Stimulated activated CD8-positive, alpha-beta memory T cell treated with anti-CD3 and anti-CD28 coated beads, Interleukin-15, amount 100 ng/mL, for 48 hours (primary cell): ENCODE measurements around the gene MAMDC4.
"Not testable (repeated sequence)": the region's sequence is repeated elsewhere in the genome, so short reads cannot be mapped to it uniquely, and the experiment has no call there.

Experiments
- DNase-seq, 2 donors: peaks; one replicate each; pipeline ENCODE4 v3.0.0-alpha.2; 2020; ENCODE audit warnings: low read depth in 2 of 2

MAMDC4 gene

DNA sequence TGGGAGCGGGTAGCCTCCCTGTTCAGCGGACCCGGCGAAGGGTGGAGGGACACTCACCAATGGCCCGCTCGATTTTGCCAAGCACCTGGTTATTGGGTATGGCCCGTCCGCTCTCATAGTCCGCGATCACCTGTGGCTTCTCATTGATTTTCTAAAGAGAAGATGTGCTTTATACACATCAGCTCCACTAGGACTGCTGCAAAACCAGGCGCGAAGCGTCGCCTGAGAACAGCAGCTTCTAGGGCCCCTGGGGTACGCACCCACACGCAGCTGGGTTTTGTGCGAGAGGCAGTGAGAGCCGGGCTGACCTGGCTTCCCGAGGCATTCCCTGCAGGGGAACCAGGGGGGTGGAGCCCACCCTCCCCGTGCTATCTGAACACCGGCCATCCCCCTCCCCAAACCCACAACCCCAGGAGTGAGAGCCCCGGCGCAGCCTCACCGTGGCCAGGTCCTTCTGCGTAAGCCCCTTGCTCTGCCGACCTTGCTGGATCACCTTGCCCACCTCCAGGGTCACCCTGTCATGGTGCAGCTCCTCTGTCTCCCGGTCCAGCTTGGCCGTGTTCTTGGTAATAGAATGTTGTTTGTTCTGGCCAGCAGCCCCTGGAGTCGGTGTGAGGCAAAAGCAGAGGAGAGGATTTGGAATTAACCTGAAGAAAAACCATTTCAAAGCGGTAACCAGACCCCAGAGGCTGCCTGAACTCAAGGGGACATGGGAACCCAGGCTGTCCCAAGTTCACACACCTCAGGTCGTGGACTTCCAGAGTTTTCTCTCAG, 10.9 kb downstream of the MAMDC4 start:
- DNase-seq = no peak

DNA sequence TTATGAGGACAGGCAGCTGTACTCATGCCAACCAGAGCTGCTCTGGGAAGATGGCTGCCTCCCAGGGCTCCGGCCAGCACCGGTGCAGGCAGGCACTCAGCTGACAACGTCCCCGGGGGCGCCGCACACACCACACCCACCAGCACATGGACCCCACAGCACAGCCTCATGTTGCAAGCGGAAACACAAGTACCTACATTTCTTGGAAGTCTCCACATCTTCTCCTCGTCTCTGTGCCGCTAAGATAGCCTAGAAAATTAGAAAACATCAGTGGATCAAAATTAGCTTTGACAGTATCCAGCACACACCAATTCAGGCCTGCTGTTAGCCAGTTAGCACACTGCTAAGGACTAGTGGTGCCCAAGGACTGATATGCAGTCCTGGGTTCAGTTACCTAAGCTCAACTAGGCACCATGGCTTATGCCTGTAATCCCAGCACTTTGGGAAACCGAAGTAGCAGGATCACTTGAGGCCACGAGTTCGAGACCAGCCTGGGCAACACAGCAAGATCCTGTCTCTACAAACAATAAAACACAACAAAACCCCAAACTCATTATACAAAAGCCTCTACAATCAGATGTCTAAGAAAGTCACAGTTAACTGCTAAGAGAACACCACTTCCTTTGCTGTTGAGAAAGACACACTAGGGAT, 11.6 kb downstream of the MAMDC4 start:
- DNase-seq = no peak

DNA sequence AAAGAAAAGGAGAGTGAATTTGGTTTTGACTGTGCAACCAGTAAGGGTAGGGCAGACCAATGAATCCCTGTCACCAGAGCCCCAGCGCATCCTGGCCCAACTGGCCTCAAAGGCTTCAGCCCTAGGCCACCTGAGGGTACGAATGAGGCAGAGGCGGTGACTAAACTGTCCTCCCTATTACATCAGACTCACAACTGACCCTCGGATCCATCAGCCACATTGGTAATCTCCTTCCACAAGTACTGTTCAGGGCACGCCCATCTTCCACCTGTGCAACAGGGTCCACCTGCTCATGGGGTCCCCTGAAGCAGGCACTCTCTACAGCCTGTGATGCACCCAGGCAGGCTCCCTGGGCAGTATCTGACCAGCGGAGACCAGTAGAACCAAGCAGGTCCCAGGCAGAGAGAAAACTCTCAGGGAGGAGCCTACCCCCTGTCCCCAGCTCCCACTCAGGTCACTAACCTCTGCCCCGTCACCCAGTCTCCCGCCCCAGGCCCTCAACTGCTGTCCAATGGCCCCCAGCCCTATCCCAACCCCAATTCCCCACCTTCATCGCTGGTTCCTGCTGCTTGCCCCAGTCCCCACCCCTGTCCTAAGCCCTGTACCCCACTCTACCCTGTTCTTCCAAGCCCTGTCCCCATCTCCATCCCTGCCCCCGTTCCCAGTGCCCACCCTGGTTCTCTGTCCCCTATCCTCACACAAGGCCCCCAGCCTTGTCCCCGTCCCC, 13.1 kb downstream of the MAMDC4 start:
- DNase-seq = no peak

DNA sequence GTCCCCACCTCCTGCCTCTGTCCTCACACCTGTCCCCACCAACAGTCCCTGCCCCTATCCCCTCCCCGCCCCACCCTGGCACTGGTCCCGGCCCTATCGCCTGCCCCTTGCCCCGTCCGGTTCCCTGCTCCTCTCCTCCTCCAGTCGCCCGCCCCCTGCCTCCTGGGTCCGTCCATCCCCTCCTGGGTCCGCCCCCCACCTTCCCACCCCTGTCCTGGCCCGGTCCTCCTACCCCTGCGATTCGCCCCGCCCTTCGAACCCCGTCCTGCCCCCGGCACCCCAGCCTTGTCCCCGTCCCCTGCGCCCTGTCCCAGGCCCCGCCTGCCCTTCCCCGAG, 13.6 kb downstream of the MAMDC4 start:
- no peak for DNase-seq

DNA sequence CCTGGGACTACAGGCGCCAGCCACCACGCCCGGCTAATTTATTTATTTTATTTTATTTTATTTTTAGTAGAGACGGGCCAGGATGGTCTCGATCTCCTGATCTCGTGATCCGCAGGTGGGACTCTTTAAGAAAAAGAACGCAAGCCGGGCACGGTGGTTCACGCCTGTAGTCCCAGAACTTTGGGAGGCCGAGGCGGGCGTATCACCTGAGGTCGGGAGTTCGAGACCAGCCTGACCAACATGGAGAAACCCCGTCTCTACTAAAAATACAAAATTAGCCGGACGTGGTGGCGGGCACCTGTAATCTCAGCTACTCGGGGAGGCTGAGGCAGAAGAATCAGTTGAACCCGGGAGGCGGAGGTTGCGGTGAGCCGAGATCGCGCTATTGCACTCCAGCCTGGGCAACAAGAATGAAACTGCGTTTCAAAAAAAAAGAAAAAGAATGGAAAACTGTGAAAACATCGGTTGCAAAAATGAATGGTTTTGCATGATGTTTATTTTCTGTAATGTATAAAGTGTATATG, 14.8 kb downstream of the MAMDC4 start:
- DNase-seq = not testable (repeated sequence)

DNA sequence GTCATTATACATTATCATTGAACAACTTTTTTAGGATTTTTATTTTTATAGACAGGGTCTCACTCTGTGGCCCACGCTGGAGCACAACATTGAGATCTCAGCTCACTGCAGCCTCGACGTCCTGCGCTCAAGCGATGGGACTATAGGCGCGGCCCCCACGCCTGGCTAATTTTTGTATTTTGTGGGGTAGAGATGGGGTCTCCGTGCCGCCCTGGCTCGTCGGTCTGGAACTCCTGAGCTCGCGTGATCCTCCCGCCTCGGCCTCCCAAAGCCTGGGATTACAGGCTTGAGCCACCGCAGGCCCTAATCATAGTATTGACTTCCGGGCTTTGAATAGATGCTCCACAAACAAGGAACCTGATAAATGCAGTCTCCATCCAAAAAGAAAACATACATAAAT, 15.3 kb downstream of the MAMDC4 start:
- DNase-seq = no peak

DNA sequence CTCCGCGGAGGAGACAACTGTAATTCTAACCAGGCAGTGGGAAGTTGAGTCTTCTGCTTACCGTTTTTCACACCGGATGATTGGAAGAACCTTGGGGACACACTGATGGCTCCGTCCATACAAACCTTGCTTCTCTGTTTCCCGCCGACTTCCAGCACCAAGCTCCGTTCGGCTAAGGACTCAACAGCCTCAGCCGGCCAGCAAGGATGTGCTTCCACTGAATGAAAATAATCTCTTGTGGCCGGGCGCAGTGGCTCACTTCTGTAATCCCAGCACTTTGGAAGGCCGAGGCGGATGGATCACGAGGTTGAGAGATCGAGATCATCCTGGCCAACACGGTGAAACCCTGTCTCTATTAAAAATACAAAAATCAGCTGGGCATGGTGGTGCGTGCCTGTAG, 15.8 kb downstream of the MAMDC4 start:
- no peak for DNase-seq

DNA sequence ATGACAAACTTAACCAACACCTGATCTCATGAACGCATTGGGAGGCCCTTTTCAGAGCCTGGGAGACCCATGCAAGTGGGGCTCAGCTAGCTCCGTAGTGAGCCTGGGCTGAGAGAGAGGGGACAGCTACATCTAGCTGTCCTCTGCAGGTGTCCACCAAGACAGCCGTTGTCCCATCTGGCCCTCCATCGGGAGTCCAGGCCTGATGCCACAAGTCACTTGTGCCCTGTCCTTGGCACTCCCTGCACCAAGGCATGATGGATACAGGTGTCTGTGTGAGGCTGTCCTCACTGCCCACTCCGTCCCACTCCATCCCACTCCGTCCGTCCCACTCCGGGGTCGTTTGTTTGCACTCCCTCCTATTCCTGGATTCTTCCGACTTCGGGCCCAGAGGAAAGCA, 16.5 kb downstream of the MAMDC4 start:
- DNase-seq = no peak

DNA sequence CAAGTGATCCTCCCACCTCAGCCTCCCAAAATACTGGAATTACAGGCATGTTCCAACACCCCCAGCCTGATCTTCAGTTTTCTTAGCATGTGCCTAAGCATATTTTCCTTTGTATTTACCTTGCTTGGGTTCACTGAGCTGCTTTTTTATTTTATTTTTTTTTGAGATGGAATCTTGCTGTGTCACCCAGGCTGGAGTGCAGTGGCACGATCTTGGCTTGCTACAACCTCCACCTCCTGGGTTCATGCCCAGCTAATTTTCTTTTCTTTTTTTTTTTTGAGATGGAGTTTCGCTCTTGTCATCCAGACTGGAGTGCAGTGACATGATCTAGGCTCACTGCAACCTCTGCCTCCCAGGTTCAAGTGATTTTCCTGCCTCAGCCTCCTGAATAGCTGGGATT, 17.5 kb downstream of the MAMDC4 start:
- DNase-seq = not testable (repeated sequence)

DNA sequence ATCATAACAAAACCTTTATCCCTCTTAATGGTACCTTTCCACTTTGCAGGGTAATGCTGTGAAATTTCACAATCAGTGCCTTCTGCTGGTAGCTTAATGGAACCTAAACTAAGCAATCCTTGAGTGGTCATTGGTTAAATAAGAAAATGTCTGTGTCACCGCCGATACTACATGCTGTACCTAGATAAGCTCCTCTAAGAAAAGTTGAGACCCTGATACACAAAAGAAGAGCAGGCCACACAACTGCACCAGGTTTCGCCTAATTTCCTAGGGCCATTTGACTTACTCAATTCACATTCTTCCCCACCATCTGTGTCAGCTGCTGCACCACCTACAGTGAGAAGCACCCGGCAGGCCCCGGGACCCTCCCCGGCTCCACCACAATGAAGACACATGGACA, 23.0 kb downstream of the MAMDC4 start:
- DNase-seq = no peak

DNA sequence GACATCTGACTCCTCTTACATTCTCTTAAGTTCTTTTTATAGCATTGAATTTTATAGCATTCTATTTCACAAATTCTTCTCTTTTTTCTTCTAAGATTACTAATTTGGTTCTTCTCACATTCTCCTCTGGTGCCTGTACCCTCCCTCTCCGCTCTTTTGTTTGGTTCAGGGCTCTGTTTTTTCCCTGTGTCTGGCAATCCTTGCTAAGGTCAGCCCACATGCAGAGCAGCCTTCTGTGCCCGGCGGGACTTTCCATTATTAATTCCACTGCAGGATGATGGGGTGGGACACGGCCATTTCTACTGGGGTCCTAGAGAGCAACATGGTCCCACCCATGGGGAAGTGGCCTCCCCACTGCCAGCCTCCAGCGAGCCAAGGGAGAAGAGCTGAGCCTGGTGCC, 24.3 kb downstream of the MAMDC4 start:
- no peak for DNase-seq

DNA sequence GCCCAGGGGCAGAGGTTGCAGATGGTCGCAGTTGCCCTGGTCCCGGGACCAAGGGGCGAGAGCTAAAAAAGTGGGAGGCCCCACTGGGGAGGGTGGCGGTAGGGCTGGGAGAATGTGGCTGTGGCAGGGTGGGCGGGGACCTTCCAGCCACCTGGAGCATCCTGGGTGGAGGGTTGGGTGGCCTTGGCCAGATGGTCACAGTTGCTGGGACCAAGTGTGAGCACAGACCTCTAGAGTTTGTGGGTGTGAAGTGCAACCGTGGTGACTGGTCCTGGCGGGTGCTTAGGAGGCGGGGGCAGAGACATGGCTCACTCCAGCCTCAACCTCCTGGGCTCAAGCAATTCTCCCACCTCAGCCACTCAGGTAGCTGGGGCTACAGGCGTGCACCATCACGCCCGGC, 28.5 kb downstream of the MAMDC4 start:
- no peak for DNase-seq

DNA sequence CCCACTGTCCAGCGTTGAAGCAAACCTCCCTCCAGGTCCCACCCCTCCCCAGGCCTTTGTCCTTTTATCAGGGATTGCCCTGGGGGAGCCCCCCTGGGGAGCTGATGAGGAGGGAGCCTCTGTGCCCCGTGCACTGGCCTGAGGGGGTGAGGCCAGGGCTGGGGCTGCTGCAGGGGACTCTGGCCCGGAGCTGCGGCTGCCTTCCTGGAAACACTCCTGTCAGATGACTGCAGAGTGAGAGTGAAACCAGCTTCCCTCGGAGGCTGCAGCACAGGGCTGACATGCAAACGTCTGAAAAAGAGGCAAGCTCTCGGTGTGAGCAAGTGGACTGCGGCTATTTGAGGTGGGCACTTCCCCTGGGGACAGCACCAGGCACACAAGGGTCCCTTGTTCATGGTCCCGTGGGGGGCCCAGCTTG, 29.6 kb downstream of the MAMDC4 start:
- DNase-seq = peak; percentile 63 to 69

DNA sequence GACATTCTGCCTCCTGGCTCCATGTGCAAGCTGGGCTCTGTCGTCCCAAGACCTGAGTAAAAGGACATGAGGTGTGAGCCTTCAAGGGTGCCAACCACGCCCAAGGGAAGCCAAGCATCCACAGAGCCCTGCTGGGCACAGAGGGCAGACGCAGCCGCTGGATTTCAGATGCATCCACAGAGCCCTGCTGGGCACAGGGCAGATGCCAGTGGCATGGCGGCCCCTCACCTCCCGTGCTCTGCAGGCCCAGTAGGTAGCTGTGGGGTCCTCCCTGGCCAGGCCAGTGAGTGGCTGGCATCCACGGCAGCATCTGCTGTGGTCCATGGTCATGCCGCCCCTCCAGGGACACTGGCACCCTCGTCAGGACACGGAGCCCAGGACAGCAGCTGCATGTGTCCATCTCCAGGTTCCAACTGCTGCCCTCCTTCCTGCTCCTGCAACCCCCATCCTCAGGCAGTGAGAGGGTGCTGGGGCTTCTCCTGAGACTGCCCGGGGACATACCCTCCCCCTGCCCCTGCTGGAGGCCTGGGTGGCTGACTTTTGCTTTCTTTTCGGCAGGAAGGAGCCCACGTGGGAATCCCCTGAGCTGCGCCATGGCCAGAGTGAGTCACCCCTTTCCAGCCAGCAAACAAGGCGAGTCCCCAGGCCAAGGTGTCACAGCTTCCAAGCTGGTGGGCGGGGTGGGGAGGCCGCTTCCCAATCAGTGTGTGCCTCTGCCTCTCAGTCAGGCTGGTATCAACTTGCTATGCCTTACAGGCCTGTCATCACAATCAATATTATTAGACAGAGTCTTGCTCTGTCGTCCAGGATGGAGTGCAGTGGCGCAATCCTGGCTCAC, 30.2 kb downstream of the MAMDC4 start:
- peak; percentile 91 to 92 for DNase-seq

DNA sequence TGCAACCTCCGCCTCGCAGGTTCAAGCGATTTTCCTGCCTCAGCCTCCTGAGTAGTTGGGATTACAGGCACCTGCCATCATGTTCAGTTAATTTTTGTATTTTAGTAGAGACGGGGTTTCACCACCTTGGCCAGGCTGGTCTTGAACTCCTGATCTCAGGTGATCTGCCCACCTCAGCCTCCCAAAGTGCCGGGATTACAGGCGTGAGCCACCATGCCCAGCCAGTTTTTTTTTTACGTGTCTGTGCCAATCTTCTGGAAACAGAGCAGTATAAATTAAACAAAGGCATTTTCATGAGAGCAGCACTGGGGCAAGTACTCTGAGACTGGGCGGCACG, 30.8 kb downstream of the MAMDC4 start:
- not testable (repeated sequence) for DNase-seq

DNA sequence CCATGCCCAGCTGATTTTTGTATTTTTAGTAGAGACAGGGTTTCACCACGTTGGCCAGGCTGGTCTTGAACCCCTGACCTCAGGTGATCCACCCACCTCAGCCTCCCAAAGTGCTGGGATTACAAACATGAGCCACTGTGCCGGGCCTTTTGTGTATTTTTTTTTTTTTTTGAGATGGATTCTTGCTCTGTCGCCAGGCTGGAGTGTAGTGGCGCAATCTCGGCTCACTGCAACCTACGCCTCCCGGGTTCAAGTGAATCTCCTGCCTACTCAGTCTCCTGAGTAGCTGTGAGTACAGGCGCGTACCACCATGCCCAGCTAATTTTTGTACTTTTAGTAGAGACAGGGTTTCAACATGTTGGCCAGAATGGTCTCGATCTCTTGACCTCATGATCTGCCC, 31.5 kb downstream of the MAMDC4 start:
- not testable (repeated sequence) for DNase-seq

DNA sequence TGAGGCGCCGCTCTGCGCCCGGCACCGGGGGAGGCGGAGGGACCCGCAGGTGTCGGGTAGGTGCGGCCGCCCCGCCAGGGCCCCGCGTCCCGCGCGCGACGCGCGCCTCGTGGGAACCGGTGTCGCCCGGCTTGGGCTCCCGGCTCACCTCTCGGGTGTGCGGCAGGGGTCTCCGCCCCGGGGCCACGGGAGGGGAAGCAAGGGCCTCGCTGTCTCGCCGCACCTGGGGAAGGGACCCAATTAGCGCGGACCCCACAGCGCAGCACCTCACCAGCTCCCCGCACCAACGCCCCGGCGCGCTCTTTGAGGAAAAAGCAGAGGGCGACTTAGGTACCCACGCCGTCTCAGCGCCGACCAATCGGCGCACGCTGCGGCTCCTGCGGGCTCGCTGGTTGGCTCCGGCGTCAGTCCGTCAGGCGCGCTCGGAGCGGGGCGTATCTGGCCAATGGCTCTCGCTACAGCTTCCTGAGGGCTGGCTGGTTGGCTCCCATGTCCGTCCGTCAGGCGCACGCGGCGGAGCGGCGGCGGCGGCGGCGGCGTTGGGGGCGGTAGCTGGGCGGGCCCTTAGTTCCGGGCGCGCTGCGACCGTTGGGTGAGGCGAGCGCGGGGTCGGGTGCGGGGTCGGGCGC, 33.9 kb downstream of the MAMDC4 start, which contains the start of gene TRAF2:
TRAF2 (plus strand) TSS at position 567 of the 629 bp plus-strand sequence. CDS start 12,225 bp downstream, outside the sequence.
- peak; percentile 97 to 99 for DNase-seq

DNA sequence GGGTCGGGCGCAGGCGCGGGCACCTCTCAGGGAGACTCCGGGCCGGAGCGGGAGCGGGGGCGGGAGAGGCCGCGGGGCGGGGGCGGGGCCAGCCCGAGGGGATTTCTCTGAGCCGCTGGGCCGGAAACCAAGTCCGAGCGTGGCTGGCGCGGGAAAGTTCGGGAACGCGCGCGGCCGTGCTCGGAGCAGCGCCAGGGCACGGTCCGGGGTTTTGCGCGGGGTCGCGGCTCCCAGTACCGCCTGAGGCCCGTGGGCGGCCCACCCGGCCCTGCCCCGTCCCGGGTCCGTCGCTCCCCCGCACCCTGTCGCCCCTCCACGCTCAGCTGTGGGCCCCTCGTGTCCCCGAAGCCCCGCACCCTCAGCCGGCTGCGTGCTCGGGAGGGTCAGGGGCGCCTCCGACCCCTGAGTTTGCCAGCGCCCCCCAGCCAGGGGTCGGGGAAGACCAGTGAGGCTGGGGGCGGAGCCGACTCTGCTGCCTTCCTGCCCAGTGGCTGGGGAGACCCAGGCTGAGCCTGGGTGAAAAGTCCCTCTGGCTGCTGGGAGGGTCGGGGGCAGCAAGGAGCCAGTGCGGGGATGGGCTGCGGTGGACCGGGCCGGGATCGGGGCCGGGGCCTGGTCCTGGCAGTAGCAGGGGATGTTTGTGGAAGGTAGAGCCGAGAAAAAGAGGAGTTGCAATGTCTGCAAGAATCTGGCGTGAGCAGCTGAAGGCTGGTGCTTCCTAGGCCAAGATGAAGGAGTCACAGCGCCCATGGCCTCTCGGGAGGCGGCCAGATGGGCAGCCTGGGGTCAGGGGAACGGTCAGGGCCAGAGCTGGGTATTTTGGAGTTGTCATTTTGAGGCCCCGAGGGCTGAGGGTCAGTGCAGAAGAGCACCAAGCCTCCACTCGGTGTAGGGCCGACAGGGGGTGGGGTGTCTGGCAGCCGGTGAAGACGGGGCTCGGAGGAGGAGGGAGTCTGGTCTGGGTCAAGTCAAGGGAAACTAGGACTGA, 34.8 kb downstream of the MAMDC4 start:
- DNase-seq = no peak

DNA sequence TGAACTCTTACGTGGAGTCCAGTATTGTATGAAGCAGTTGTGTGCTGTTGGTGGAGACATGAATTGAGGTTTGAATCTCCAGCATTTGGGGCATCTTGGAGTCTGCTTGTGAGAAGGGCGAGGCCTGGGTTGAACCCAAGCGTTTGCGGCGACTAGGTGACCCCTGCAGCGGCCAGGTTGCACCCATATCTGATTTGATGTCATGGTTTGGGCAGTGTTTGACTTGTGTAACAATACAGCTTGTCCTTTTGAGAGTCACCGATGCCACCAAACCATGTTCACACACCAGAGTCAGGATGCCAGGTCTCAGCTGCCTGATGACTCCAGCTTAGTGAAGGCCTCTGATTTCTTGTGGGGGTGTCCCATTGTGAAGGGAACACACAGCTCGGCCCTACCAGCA, 36.3 kb downstream of the MAMDC4 start:
- no peak for DNase-seq

DNA sequence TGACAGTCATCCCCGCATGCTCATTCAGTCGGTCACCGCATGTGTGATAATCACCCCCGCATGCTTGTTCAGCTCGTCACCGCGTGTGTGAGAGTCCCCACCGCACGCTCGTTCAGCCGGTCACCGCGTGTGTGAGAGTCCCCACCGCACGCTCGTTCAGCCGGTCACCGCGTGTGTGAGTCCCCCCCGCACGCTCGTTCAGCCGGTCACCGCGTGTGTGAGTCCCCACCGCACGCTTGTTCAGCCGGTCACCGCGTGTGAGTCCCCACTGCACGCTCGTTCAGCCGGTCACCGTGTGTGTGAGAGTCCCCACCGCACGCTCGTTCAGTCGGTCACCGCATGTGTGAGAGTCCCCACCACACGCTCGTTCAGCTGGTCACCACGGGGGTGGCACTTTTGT, 37.7 kb downstream of the MAMDC4 start:
- no peak for DNase-seq
